ENCODE measurements around the gene DGKG. TPM values are rescaled to one million over a fixed set of nuclear protein-coding genes. Genes with fewer than 3 reads are reported as not detected.

Gene DGKG
- total RNA-seq, 6 experiments from 2014 or later, result 1.5 to 3.6 (median 2.0) TPM

GRCh38 chr3:186385856-186386602 lies 24.0 kb upstream of the DGKG start:
- no peaks in the 10 kb centered on the region for H3K36me3 ChIP-seq
- no peak for TF ChIP-seq POLR2A (IDR thresholded peaks at IDR 0.05)
- no peak for TF ChIP-seq CTCF (IDR thresholded peaks at IDR 0.05)
- no peak overlapping the region for H3K27ac ChIP-seq
- H3K9me3 ChIP-seq, result no peaks in the 10 kb centered on the region
- H3K4me3 ChIP-seq, result no peak overlapping the region
- H3K27me3 ChIP-seq, result no peaks in the 10 kb centered on the region
- ATAC-seq (no peak), DNase-seq (no peak)
- H3K4me1 ChIP-seq, result peaks cover 0 to 10% (median 0%) of the 10 kb centered on the region in 4 donors
- intact Hi-C loops (cut with DNase I), result no loop called here
- 83% methylated on average over 1 of the region's 5 CpGs for WGBS (ENCODE audit: insufficient coverage, low coverage, low lambda C conversion rate, missing lambda C conversion rate)

- no peaks in the 10 kb centered on the region for H3K27me3 ChIP-seq
- no peak overlapping the region for H3K27ac ChIP-seq
- WGBS (ENCODE audit: insufficient coverage, low coverage, low lambda C conversion rate, missing lambda C conversion rate), result 76% methylated on average over 13 of the region's 18 CpGs
- TF ChIP-seq CTCF (IDR thresholded peaks at IDR 0.05), result no peak
- no peak for TF ChIP-seq POLR2A (IDR thresholded peaks at IDR 0.05)
- H3K4me3 ChIP-seq, result no peak overlapping the region
- no peaks in the 10 kb centered on the region for H3K36me3 ChIP-seq
- ATAC-seq (no peak), DNase-seq (no peak)
- no peaks in the 10 kb centered on the region for H3K9me3 ChIP-seq
- intact Hi-C loops (cut with DNase I), result no loop called here
- peaks cover 0 to 10% (median 0%) of the 10 kb centered on the region in 4 donors for H3K4me1 ChIP-seq
Measured at GRCh38 chr3:186383026-186383993, 21.3 kb upstream of the DGKG start.

GRCh38 chr3:186382217-186382885 lies 20.3 kb upstream of the DGKG start:
- TF ChIP-seq CTCF (IDR thresholded peaks at IDR 0.05), result no peak
- TF ChIP-seq POLR2A (IDR thresholded peaks at IDR 0.05), result no peak
- Histone ChIP-seq H3K4me1 (peaks cover 0 to 10% (median 0%) of the 10 kb centered on the region in 4 donors), H3K36me3 (no peaks in the 10 kb centered on the region), H3K27ac (peak overlapping the region in 1 of 3 donors; percentile 56), H3K27me3 (no peaks in the 10 kb centered on the region), H3K9me3 (no peaks in the 10 kb centered on the region), H3K4me3 (no peak overlapping the region)
- intact Hi-C loops (cut with DNase I), result no loop called here
- 44% methylated on average over 6 of the region's 6 CpGs for WGBS (ENCODE audit: insufficient coverage, low coverage, low lambda C conversion rate, missing lambda C conversion rate)
- no peak for DNase-seq
- ATAC-seq, result peak; percentile 85 to 90 (median 86)

GRCh38 chr3:186381424-186382216 lies 19.6 kb upstream of the DGKG start:
- Histone ChIP-seq H3K4me3 (no peak overlapping the region), H3K27ac (peak overlapping the region in 1 of 3 donors; percentile 56), H3K9me3 (no peaks in the 10 kb centered on the region), H3K36me3 (no peaks in the 10 kb centered on the region), H3K4me1 (peaks cover 0 to 10% (median 0%) of the 10 kb centered on the region in 4 donors), H3K27me3 (no peaks in the 10 kb centered on the region)
- DNase-seq, result no peak
- TF ChIP-seq CTCF (IDR thresholded peaks at IDR 0.05) (no peak), POLR2A (IDR thresholded peaks at IDR 0.05) (no peak)
- peak; percentile 84 to 90 (median 84) for ATAC-seq
- WGBS (ENCODE audit: insufficient coverage, low coverage, low lambda C conversion rate, missing lambda C conversion rate), result 41% methylated on average over 7 of the region's 10 CpGs
- intact Hi-C loops (cut with DNase I), result no loop called here

Data from right lobe of liver (tissue), 6 donors.